AG04450 (cell line): ENCODE results near the gene IFT27. TPM values are rescaled to one million over a fixed set of nuclear protein-coding genes. Genes with fewer than 3 reads are reported as not detected.

Source experiments
- CTCF ChIA-PET: fragments of 300-600, 350-600 bp; formaldehyde crosslinking; extraction: SDS; loops from one replicate; lab custom pipeline; 2022; ENCODE audit warnings: antibody characterized with exemption, inconsistent platforms; lab: Charles Lee
- POLR2A ChIA-PET: fragments of 350-600 bp; formaldehyde crosslinking; extraction: SDS; loops from one replicate; lab custom pipeline; 2021; ENCODE audit warnings: antibody characterized with exemption, inconsistent platforms; lab: Yijun Ruan, JAX
- DNase-seq: peaks from one replicate; pipeline ENCODE4 v3.0.0-alpha.2; 2011; ENCODE audit warnings: low read depth, low spot score
- H3K27ac ChIP-seq: one replicate; pipeline ENCODE4 v1.5.1; 2012; ENCODE audit warnings: low read depth, low read length, control low read depth
- H3K27me3 ChIP-seq: one replicate; pipeline ENCODE4 v1.6.0; 2012; ENCODE audit warnings: low read length; ENCODE audit not compliant: control insufficient read depth, insufficient read depth
- H3K4me3 ChIP-seq: 2 replicates; pipeline ENCODE4 v1.5.1; 2011; ENCODE audit warnings: mild to moderate bottlenecking, low read depth, low read length, control low read depth
- H3K9me3 ChIP-seq: 2 replicates; pipeline ENCODE4 v1.5.1; 2012; ENCODE audit warnings: low read length; ENCODE audit not compliant: control insufficient read depth, insufficient read depth
- polyA plus RNA-seq: library from polyadenylated mRNA; depleted of rRNA; stranded (reverse); fragments of >200 nt; gene quantifications from 2 replicates; pipeline ENCODE4 v1.2.3, GENCODE V29; 2011
- TF ChIP-seq, protein P1 (sequence below): IDR thresholded peaks from 2 replicates; pipeline ENCODE4 v1.5.1; 2011; ENCODE audit warnings: low read depth, low read length, control low read depth, inconsistent platforms

IFT27 gene
- polyA plus RNA-seq, 1 experiment: 25.5 TPM

DNA sequence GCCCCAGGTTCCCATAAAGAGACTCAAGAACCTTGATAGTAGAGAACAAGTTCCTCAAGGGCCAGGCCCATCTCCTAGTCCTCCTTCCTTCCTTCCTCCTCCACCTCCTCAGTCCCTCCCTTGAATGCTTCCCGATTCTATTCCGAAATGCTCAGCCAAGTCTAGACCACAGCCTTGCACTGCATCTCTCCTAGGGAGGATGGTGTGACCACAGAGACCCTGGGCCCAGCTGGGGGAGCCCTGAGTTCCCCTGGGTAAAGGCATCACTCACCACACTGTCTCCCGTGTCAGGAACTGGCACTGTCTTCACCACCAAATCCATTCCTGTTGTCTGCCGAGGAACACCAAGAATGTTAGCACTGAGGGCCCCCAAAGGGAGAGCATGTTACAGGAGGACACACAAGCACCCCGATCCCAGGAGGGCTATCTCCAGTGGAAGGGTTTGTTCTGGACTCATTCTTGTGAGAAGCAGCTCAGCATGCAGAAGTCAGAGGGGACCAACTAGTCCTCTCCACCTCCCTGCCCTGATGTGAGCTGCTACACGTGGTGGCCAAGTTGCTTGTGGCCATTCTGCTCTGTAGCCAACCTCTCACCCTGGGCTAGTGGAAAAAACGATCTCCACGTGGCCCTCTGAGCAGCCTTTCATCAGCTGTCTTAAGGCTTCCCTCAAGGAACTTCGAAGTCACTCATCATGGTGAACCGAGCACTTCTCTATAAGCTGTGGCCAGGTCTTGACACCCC is 8.7 kb downstream of the IFT27 start:
- Histone ChIP-seq H3K9me3 (no peaks in the 10 kb centered on the region; the same call in 1 of the 2 replicates), H3K27ac (no peak overlapping the region), H3K4me3 (no peak overlapping the region), H3K27me3 (no peaks in the 10 kb centered on the region)
- TF ChIP-seq, protein P1, sequence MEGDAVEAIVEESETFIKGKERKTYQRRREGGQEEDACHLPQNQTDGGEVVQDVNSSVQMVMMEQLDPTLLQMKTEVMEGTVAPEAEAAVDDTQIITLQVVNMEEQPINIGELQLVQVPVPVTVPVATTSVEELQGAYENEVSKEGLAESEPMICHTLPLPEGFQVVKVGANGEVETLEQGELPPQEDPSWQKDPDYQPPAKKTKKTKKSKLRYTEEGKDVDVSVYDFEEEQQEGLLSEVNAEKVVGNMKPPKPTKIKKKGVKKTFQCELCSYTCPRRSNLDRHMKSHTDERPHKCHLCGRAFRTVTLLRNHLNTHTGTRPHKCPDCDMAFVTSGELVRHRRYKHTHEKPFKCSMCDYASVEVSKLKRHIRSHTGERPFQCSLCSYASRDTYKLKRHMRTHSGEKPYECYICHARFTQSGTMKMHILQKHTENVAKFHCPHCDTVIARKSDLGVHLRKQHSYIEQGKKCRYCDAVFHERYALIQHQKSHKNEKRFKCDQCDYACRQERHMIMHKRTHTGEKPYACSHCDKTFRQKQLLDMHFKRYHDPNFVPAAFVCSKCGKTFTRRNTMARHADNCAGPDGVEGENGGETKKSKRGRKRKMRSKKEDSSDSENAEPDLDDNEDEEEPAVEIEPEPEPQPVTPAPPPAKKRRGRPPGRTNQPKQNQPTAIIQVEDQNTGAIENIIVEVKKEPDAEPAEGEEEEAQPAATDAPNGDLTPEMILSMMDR: no peak
- POLR2A ChIA-PET: interaction anchor here (3.0 kb wide), 1 partner anchor 9 kb away, joined by 9 read pairs; the partner anchor contains the start of gene IFT27
- CTCF ChIA-PET: no interaction called here
- no peak for DNase-seq

DNA sequence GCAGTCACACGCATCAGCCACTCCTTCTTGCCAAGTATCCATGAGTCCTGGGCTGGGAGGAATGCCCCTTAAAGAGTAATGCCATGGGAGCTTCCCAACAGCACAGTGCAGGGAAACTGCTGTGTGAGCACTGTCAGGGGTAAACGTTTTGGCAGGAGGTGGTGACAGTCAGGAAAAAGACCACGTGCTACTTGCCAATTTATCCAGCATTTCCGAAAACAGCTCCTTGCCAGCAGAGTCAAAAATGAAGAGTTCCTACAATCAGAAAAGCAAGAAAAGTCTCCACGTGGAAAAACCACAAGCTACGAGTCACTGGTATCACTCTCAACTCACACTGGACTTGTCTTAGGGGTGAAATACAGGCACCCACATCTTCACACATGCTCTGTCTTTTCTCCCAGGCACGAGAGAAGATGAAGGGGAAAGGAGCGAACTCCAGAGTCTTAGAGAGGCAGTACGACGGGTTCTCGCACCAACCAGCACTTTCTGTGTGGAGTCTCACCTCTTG is 9.9 kb downstream of the IFT27 start:
- peak; percentile 3 for DNase-seq
- ChIA-PET CTCF (interaction anchor here (1.0 to 1.9 kb wide), 4 partner anchors 9 to 255 kb away, joined by 3 to 11 read pairs (median 4); no protein-coding TSS in a partner anchor), POLR2A (interaction anchor here (3.0 kb wide), 1 partner anchor 10 kb away, joined by 9 read pairs; the partner anchor contains the start of gene IFT27)
- no peak overlapping the region for H3K4me3 ChIP-seq
- H3K9me3 ChIP-seq: no peaks in the 10 kb centered on the region; the same call in 1 of the 2 replicates
- TF ChIP-seq, protein P1: no peak
- H3K27ac ChIP-seq: no peak overlapping the region
- no peaks in the 10 kb centered on the region for H3K27me3 ChIP-seq

DNA sequence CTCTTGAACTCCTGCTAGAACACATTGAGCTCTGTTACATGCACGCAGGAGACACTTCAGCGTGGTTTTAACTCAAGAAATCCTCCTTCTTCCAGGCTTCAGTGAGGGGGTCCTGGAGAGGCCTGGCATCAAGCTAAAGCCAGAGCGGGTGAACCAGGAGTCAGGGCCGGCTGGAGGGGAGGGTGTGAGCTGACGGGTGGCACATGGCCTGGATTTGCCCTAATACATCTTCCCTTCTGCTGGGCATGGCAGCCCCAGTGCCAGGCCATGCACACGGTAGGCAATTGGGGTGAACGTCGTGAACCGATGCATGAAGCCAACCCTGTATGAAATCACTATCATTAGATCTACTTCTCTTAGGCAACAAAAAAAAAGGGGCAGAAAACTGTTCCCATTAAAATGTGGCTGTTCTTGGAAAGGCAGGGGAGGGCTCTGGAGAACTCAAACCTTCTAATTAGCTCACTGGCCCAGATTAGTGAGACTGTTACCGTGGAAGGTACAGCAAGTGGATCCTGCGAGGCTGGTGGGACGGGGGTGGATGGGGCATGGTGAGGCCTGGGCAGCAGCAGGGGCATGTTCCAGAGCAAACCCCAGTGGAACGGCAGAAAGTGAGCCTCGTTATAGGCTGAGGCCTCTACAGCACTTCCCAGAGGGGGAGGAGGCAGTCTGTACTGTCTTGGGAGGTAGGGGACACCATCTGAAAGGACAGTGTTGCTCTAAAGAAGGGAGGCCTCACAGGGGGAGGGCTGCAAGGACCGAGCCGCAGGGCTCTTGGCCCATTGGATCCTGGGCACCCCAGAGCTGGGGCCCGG is 10.6 kb downstream of the IFT27 start:
- POLR2A ChIA-PET: interaction anchor here (3.0 kb wide), 1 partner anchor 11 kb away, joined by 9 read pairs; the partner anchor contains the start of gene IFT27
- DNase-seq: no peak
- H3K9me3 ChIP-seq: no peaks in the 10 kb centered on the region; the same call in 1 of the 2 replicates
- H3K27me3 ChIP-seq: no peaks in the 10 kb centered on the region
- H3K27ac ChIP-seq: no peak overlapping the region
- TF ChIP-seq, protein P1: no peak
- CTCF ChIA-PET: interaction anchor here (1.1 to 1.9 kb wide), 4 partner anchors 8 to 255 kb away, joined by 3 to 11 read pairs (median 6); no protein-coding TSS in a partner anchor
- H3K4me3 ChIP-seq: no peak overlapping the region

- TF ChIP-seq, protein P1: no peak
- Histone ChIP-seq H3K27me3 (no peaks in the 10 kb centered on the region), H3K4me3 (no peak overlapping the region), H3K9me3 (no peaks in the 10 kb centered on the region; the same call in 1 of the 2 replicates), H3K27ac (no peak overlapping the region)
- no peak for DNase-seq
- CTCF ChIA-PET: interaction anchor here (1.6 to 4.3 kb wide), 2 partner anchors 9 to 92 kb away, joined by 9 to 18 read pairs; no protein-coding TSS in a partner anchor
- POLR2A ChIA-PET: no interaction called here
Measured at GRCh38 chr22:36764641-36765040, 11.3 kb downstream of the IFT27 start.
